ENCODE data around the gene INPP5A.

DNA sequence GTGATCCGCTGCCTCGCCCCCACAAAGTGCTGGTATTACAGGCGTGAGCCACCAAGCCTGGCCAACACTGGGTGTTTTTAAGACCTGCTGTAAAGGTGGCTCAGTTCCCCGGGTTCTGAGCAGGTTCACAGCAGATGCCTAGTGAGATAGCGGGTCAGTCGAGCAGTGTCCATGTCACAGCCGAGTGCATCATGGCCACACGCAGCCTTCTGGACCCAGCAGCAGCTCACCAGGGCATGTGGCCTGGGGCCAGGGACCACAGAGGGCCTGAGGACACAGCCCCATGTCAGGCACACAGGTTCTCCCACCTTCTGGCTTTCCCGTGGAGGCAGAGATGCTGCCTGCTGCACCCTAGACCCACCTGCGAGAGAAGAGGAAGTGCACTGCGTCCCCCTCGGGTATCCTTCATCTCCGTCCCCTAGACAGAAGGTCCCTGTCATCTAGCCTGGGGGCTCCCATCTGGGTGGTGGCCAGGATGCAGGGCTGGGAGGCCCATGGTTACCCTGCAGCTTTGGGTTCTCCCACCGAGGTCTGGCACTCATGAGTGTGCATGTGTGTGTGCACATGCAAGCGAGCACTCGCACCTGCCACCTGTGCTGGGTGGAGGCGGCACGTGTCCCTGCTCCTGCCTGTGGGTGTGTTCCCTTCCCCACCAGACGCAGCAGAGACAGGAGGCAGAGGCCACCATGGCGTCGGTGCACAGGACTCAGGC lies 149.8 kb downstream of the INPP5A start:
- TF ChIP-seq, protein P1, sequence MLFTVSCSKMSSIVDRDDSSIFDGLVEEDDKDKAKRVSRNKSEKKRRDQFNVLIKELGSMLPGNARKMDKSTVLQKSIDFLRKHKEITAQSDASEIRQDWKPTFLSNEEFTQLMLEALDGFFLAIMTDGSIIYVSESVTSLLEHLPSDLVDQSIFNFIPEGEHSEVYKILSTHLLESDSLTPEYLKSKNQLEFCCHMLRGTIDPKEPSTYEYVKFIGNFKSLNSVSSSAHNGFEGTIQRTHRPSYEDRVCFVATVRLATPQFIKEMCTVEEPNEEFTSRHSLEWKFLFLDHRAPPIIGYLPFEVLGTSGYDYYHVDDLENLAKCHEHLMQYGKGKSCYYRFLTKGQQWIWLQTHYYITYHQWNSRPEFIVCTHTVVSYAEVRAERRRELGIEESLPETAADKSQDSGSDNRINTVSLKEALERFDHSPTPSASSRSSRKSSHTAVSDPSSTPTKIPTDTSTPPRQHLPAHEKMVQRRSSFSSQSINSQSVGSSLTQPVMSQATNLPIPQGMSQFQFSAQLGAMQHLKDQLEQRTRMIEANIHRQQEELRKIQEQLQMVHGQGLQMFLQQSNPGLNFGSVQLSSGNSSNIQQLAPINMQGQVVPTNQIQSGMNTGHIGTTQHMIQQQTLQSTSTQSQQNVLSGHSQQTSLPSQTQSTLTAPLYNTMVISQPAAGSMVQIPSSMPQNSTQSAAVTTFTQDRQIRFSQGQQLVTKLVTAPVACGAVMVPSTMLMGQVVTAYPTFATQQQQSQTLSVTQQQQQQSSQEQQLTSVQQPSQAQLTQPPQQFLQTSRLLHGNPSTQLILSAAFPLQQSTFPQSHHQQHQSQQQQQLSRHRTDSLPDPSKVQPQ (CRISPR knock-in tag; IDR thresholded peaks at IDR 0.05; ENCODE audit: borderline replicate concordance), result no peak
- TF ChIP-seq ZBTB1 (CRISPR knock-in tag; IDR thresholded peaks at IDR 0.05; ENCODE audit: borderline replicate concordance, low read depth) (no peak), PHF8 (IDR thresholded peaks at IDR 0.05; ENCODE audit: borderline replicate concordance, low read length) (no peak), NFRKB (IDR thresholded peaks at IDR 0.05; ENCODE audit: low read depth) (no peak), MYC (IDR thresholded peaks at IDR 0.05; ENCODE audit: low read depth, low read length) (no peak), MYC (CRISPR knock-in tag; IDR thresholded peaks at IDR 0.05; ENCODE audit: borderline replicate concordance, low read depth) (no peak), SNIP1 (IDR thresholded peaks at IDR 0.05; ENCODE audit: low read depth) (no peak), EP300 (IDR thresholded peaks at IDR 0.05; ENCODE audit: low read length) (no peak)

Measured in K562 (cell line).